ENCODE results near the gene THRAP3.

- TF ChIP-seq POLR2A (IDR thresholded peaks at IDR 0.05; ENCODE audit: low read depth, low read length) (no peak), TAF1 (IDR thresholded peaks at IDR 0.05; ENCODE audit: borderline replicate concordance, low read depth, low read length) (no peak), POLR2AphosphoS5 (IDR thresholded peaks at IDR 0.05; ENCODE audit: low read depth, low read length) (0 out of 2 replicates have a peak, but pooled peaks have one; percentile 46)
These were observed 45.0 kb upstream of the THRAP3 start for GRCh38 chr1:36179220-36179600.

All from GM12892 (cell line).